NCI-H2107 treated with DMSO at 0.1 percent for 48 hours (cell line): ENCODE results near the gene ALS2CL.

Experiments used
- DNase-seq: peaks from one replicate; lab custom pipeline; 2025; ENCODE audit not compliant: unreplicated experiment; lab: John Stamatoyannopoulos, UW

Gene ALS2CL

GRCh38 chr3:46716461-46717441 is 23.3 kb upstream of the ALS2CL start:
- no peak for DNase-seq

DNA sequence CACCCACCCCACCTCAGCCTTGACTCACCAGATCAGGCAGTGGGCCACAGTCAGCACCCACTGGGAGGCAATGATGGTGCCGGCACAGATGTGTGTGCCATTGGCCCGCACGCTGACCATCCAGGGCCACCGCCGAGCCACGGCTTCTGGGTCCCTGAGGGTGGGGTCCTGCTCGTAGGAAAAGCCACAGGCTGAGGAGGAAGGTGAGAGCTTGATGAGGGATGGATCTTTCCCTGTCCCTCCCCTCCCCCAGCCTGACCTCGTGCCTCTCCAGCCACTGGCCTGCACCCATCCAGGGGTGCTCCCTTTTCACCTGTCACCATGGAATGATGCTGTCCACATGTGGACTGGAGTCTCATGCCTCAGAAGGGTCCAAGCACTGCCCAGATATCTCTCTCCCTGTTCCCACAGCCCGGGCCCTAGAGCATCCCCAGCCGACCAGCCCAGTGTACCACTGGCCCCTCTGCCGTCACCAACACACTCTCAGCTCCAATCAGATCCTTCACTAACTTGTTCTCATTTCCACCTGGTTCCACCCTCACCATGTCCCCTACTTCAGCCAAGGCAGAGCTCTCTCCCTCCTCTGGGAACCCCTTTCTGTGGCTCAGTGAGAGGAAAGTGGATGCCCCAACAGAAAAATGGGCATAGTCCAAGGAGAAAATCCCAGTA is 22.2 kb upstream of the ALS2CL start:
- no peak for DNase-seq

GRCh38 chr3:46714728-46715506 is 21.4 kb upstream of the ALS2CL start:
- DNase-seq = no peak

DNA sequence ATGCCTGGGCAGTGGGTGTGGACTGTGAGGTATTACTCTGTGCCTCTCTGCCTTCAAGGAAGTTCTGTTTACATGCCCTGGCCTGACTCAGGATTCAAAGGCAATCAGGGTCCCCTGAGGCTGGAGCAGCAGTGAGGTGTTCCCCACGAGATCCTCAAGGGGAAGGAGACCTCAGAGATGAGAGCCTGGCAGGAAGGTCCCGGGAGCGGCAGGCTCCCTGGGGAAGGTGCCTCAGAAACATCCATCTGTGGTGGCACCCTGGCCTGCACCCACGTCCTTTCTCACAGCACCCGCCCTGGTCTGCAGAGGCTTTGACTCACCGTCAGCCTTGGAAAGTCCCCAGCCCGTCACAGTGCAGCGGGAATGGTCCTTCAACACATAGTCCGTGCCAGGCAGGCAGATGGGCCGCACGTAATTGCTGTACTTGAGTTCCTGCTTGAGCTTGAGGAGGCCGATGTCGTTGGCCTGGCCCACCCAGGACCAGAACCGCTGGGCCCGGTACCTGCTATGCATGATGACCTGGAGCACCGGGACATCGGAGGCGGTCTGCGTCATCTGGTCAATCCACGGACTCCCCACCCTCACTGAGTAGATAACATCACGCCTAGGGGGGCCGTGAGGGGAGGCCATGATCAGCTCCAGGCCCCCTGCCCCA is 20.5 kb upstream of the ALS2CL start:
- DNase-seq = no peak

- no peak for DNase-seq
Measured at GRCh38 chr3:46713050-46713897, 19.8 kb upstream of the ALS2CL start.

DNA sequence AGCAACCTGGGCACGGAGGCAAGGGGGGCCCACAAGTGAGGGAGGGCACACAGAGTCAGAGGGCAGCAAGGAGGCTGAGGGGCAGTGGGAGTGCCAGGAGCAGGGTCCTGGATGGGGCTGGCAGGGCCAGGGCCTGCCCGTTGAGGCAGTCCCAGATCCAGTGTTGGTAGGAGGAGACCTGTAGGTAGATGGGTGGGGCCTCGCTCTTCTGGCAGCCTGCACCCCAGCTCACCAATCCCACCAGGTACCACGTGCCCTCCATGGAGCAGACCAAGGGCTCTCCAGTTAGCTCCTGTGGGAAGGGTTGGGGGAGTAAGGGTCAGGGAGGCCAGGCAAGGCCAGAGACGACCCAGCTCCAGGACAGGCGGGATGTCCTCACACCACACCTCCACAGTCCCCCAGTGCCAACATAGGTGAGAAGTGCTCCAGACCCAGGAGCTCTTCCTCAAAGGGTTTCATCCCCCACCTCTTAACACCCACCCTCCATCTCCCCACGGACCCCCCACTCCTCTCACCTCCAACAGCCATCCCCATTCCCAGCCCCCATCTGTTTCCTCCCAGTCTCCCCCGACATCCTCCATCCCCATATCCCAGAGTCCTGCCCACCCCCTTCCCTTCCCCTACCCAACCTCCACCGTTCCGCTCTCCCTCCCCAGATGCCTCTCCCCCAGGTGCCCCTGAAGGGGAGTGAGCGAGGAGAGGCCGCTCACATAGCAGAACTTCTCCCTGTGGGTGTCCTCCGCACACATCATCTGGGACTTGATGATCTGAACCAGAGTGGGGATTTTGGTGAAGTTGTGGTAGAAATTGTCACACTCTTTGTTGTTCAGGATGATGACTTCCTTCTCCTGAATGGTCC is 18.9 kb upstream of the ALS2CL start:
- no peak for DNase-seq

GRCh38 chr3:46711760-46712159 is 18.3 kb upstream of the ALS2CL start:
- no peak for DNase-seq

- DNase-seq = no peak
Measured at GRCh38 chr3:46711305-46711704, 17.8 kb upstream of the ALS2CL start.

DNA sequence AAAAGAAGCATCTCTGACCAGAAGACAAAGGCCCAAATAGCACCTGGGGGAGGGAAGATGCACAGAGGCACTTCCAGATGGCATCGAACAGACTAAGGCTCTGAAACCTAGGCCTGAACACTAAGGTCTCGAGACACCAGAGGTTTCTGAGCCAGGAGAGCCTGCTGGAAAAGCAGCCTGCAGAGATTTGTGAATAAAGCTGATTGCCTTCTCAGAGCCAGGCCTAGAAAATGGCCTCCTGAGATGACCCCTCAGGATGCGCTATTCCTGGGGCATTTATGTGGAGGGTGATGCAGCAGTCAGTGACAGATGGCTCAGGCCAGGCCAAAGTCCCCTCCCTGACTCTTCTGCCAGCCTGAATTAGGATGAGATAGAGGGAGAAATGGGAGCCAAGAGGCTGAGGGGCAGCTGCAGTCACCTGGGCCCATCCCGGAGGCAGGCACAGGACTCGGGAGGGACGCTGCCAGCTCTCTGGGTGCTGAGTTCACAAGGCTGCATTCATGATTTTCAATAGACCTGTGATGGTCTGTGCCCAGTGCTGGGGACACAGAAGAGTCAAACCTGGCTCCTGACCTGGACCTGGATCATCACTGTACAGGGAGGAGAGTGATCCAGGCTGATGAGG is 17.3 kb upstream of the ALS2CL start:
- DNase-seq = no peak

DNA sequence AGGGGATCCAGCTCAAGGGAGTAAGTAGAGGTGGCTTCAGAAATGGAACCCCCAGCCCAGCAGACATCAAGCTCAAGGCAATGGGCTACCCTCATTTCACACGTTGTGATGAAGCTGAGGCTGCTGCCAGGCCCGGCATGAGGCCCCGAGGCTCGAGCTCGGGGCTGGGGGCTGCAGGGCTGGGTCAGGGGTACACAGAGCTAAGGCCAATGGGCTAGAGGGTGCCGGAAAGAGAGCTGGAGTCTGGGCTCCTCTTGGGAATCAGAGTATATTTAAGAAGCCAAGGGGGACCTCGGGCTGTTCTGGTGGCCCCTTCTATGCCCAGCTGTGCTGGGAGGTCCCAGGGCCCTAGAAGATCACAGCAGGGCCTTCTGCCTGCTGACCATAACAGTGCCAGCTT is 16.8 kb upstream of the ALS2CL start:
- no peak for DNase-seq

DNA sequence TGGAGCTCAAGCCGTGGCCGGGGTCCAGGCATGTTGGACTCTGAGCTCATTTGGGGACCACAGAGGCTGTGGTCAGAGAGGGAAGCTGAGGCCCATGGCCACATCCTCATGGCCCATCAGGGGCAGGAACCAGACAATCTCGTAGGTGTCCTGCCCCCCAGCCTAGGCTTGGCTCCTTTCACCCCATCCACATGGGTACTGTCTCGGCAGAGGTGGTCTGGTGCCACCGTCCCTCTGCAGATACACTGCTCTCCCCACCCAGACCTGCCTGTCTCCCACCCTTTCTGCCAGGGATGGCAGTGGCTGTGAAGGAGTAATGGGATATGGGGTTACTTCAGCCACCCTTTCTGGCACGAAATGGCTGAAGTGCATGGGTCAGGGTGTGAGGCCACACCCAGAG is 16.2 kb upstream of the ALS2CL start:
- DNase-seq = no peak

DNA sequence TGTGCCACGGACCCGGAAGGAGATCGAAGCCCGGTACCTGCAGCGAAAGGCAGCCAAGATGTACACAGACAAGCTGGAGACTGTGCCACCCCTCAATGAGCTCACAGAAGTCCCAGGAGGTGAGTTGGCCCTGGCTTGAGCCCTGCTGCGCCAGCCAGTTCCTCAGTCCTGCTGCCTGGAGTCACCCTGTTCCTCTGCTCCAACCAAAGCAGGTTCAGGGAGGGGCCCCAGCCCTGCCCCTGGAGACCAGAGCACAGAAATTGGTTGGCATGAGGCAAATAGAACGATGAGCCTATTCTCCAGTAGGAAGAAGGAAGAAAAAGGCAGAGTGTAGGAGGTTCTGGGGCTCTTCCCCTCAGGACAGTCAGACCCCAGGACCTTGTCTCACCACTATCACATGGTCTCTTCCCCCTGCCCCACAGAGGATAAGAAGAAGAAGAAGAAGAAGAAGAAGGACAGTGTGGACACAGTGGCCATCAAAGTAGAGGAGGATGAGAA is 15.7 kb upstream of the ALS2CL start:
- DNase-seq = no peak

GRCh38 chr3:46708401-46709156 is 15.1 kb upstream of the ALS2CL start:
- no peak for DNase-seq

GRCh38 chr3:46707601-46708011 is 14.1 kb upstream of the ALS2CL start:
- DNase-seq = no peak

GRCh38 chr3:46706771-46707582 is 13.5 kb upstream of the ALS2CL start:
- no peak for DNase-seq

DNA sequence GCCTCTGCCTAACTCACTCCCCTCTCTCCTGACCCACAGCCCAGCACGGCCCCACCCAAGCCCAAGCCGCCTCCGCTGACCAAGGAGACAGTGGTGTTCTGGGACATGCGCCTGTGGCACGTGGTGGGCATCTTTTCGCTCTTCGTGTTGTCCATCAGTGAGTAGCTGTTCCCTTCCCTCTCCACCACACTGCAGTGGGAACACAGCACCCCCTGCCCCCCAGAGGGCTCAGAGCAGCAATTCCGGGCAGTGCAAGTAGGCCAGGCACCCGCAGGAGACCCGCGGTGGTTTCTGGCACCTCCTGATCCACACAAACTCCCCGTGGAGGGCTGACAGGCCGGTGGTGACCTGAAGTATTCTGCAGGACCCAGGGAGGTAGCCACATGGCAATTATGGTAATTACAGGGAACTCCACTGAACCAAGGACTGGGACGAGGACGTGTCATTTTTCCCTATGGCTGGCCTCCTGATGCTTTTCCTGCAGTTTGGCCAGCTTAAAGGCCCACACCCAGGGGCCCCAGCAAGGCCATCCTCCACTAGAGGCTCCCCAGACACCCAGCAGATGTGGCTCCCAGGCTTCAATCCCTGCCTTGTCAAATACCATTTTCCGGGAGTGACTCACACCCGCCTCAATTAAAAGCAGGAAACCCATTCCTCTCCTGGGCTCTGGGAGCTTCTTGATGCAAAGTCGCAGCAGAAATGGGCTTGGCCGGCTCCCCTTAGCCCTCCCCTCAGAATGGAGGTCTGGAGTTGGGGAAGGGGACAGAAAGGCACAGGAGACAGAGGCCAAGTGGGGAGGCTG is 12.5 kb upstream of the ALS2CL start:
- DNase-seq = no peak
